HepG2 (cell line): ENCODE results near the gene IL22. TPM values are rescaled to one million over a fixed set of nuclear protein-coding genes. Genes with fewer than 3 reads are reported as not detected.

Experiments used
- ATAC-seq: fragments of 200-7000 bp; cut with Tn5 transposase; 3 replicates; pipeline ENCODE4 v1.9.1; 2020; ENCODE audit warnings: mild to moderate bottlenecking, moderate library complexity
- BruUV-seq: library from RNA; stranded (reverse); fragments of 400-500 nt; replicated peaks from 2 replicates; lab custom pipeline; 2021; lab: Mats Ljungman, UMichigan
- CTCF ChIA-PET: fragments of 300-600 bp; formaldehyde crosslinking; extraction: SDS; loops from one replicate; lab custom pipeline; 2021; ENCODE audit warnings: low total read pairs, inconsistent platforms, low intra/inter-chr PET ratio; lab: Yijun Ruan, JAX
- POLR2A ChIA-PET: fragments of 350-600 bp; sonication (Branson Sonifier 250); formaldehyde crosslinking; loops from one replicate; lab custom pipeline; 2020; ENCODE audit warnings: antibody characterized with exemption, inconsistent platforms; lab: Yijun Ruan, JAX
- DNase-seq: peaks from one replicate; pipeline ENCODE4 v3.0.0-alpha.2; 2015; ENCODE audit warnings: low spot score
- FAIRE-seq: peaks from 3 replicates; lab custom pipeline; 2011; peaks lifted over from hg19 to GRCh38; lab: Jason Lieb, UNC
- H2AFZ ChIP-seq: one replicate; pipeline ENCODE4 v1.6.1; 2011; ENCODE audit warnings: low read length, inconsistent platforms
- H3K27ac ChIP-seq: fragments of 300-600 bp; 3 replicates; pipeline ENCODE4 v1.8.0; 2011; ENCODE audit warnings: mixed run types, mild to moderate bottlenecking, mixed read lengths, low read length, inconsistent platforms; ENCODE audit not compliant: insufficient read depth; ENCODE audit errors: extremely low read length
- H3K27me3 ChIP-seq, 2 experiments: fragments of 200-600 bp in 1 of 2; 2 replicates in 1 of 2; 3 replicates in 1 of 2; pipeline versions ENCODE4 v1.6.0 to v1.8.0; 2011; ENCODE audit warnings: low read length in 2 of 2, mild to moderate bottlenecking in 2 of 2, moderate library complexity in 2 of 2, inconsistent platforms in 1 of 2; ENCODE audit not compliant: insufficient read depth in 2 of 2, control insufficient read depth in 1 of 2
- H3K36me3 ChIP-seq, 2 experiments: fragments of 200-600 bp in 1 of 2; replicated peaks in 1 of 2; 2 replicates in 1 of 2; 3 replicates in 1 of 2; pipeline versions ENCODE4 v1.5.1 to v1.8.0; 2011; ENCODE audit warnings: low read length in 2 of 2, inconsistent platforms in 1 of 2; ENCODE audit not compliant: insufficient read depth in 2 of 2, control insufficient read depth in 1 of 2
- H3K4me1 ChIP-seq: 2 replicates; pipeline ENCODE4 v1.5.1; 2012; ENCODE audit warnings: low read length, inconsistent platforms; ENCODE audit not compliant: insufficient read depth
- H3K4me2 ChIP-seq: 2 replicates; pipeline ENCODE4 v1.6.0; 2011; ENCODE audit warnings: low read depth, low read length, inconsistent platforms
- H3K4me3 ChIP-seq, 3 experiments: fragments of 200-600 bp in 1 of 3; sonication (generic), shearing (Covaris generic) in 1 of 3; replicated peaks in 1 of 3; 2 replicates each; pipeline ENCODE4 v1.5.1; 2011 to 2016; ENCODE audit warnings: low read length in 3 of 3, inconsistent platforms in 2 of 3, low read depth in 2 of 3, mild to moderate bottlenecking in 2 of 3, control low read depth in 1 of 3, mixed read lengths in 1 of 3; ENCODE audit not compliant: insufficient read depth in 1 of 3
- H3K79me2 ChIP-seq: one replicate; pipeline ENCODE4 v1.6.1; 2011; ENCODE audit warnings: low read length, inconsistent platforms; ENCODE audit not compliant: insufficient read depth
- H3K9ac ChIP-seq: 2 replicates; pipeline ENCODE4 v1.6.0; 2011; ENCODE audit warnings: mild to moderate bottlenecking, low read depth, low read length, inconsistent platforms; ENCODE audit not compliant: insufficient read depth
- H3K9me3 ChIP-seq: 2 replicates; pipeline ENCODE4 v1.5.1; 2012; ENCODE audit warnings: mild to moderate bottlenecking, low read length
- H4K20me1 ChIP-seq: 2 replicates; pipeline ENCODE4 v1.6.0; 2011; ENCODE audit warnings: inconsistent platforms, mild to moderate bottlenecking, low read length, moderate library complexity; ENCODE audit not compliant: insufficient read depth
- CHD2 ChIP-seq: IDR thresholded peaks from 2 replicates; pipeline ENCODE4 v1.6.1; 2011; ENCODE audit warnings: low read depth, low read length, improper control_type of control experiment
- EEA1 ChIP-seq: sonication (generic); formaldehyde crosslinking; IDR thresholded peaks from 2 replicates; pipeline ENCODE4 v1.5.1; 2020; ENCODE audit warnings: mild to moderate bottlenecking, missing genetic modification reagents, borderline replicate concordance
- HES4 ChIP-seq: sonication (generic); formaldehyde crosslinking; IDR thresholded peaks from 2 replicates; pipeline ENCODE4 v1.9.0; 2021; ENCODE audit warnings: mild to moderate bottlenecking, missing genetic modification reagents, borderline replicate concordance
- HIVEP1 ChIP-seq: sonication (generic); formaldehyde crosslinking; IDR thresholded peaks from 2 replicates; pipeline ENCODE4 v1.4.0; 2020; ENCODE audit warnings: mild to moderate bottlenecking, missing genetic modification reagents
- MXD1 ChIP-seq: sonication (generic); formaldehyde crosslinking; IDR thresholded peaks from 2 replicates; pipeline ENCODE4 v1.4.0; 2020; ENCODE audit warnings: mild to moderate bottlenecking, missing genetic modification reagents
- POLR2AphosphoS5 ChIP-seq: IDR thresholded peaks from 2 replicates; pipeline ENCODE4 v1.6.1; 2012; ENCODE audit warnings: low read depth, low read length
- SCMH1 ChIP-seq: sonication (generic); formaldehyde crosslinking; IDR thresholded peaks from 2 replicates; pipeline ENCODE4 v1.9.0; 2021; ENCODE audit warnings: missing genetic modification reagents, mild to moderate bottlenecking, borderline replicate concordance
- TCF12 ChIP-seq, 2 experiments: fragments of 450-650 bp in 1 of 2; sonication (generic) in 1 of 2; formaldehyde crosslinking in 1 of 2; IDR thresholded peaks; 2 replicates each; pipeline versions ENCODE4 v1.6.1 to v1.8.0; 2017 to 2022; ENCODE audit warnings: antibody characterized with exemption in 1 of 2, mild to moderate bottlenecking in 1 of 2, missing genetic modification reagents in 1 of 2, moderate library complexity in 1 of 2
- ZNF180 ChIP-seq: sonication (generic); formaldehyde crosslinking; IDR thresholded peaks from 2 replicates; pipeline ENCODE4 v1.4.0; 2020; ENCODE audit warnings: low read depth, missing genetic modification reagents, borderline replicate concordance
- ZNF256 ChIP-seq: sonication (generic); formaldehyde crosslinking; conservative IDR thresholded peaks from 2 replicates; pipeline ENCODE4 v1.4.0; 2020; ENCODE audit warnings: missing genetic modification reagents
- ZNF703 ChIP-seq: sonication (generic); formaldehyde crosslinking; IDR thresholded peaks from 2 replicates; pipeline ENCODE4 v1.5.1; 2020; ENCODE audit warnings: missing genetic modification reagents, mild to moderate bottlenecking, moderate library complexity, borderline replicate concordance
- in situ Hi-C: cut with HindIII; loops from 2 replicates; pipeline ENCODE4 v1.10.0; 2017; ENCODE audit warnings: low pct_unique_long_range_greater_than_20kb; ENCODE audit not compliant: extremely low pct_ligation_motif_present
- intact Hi-C: fragments of 100-400 bp; cut with micrococcal nuclease; formaldehyde crosslinking; loops from one replicate; pipeline ENCODE4 v1.10.0; 2022; ENCODE audit not compliant: unreplicated experiment
- polyA plus RNA-seq, 8 experiments: library from polyadenylated mRNA; depleted of rRNA in 3 of 8; stranded (reverse) in 7 of 8; unstranded in 1 of 8; fragments of >200 nt; fragmentation: Illumina TruSeq in 4 of 8; extraction: Trizol in 4 of 8; gene quantifications; 2 replicates each; pipeline versions ENCODE4 v1.2.1 to v1.2.3, GENCODE V29; 2011 to 2016; ENCODE audit warnings: low read depth in 4 of 8, missing spikeins in 1 of 8, mixed read lengths in 1 of 8; ENCODE audit not compliant: insufficient read depth in 1 of 8
- total RNA-seq, 5 experiments: library from RNA; depleted of rRNA; stranded (reverse); fragments of >200 nt; fragmentation: Illumina TruSeq; extraction: Trizol; gene quantifications; 2 replicates each; pipeline ENCODE4 v1.2.3, GENCODE V29; 2016; ENCODE audit warnings: low read depth in 1 of 5
- TF ChIP-seq, protein P1 (sequence below): sonication (generic); formaldehyde crosslinking; IDR thresholded peaks from 2 replicates; pipeline ENCODE4 v1.4.0; 2020; ENCODE audit warnings: missing genetic modification reagents
- TF ChIP-seq, protein P2 (sequence below): sonication (generic); formaldehyde crosslinking; IDR thresholded peaks from 2 replicates; pipeline ENCODE4 v1.4.0; 2020; ENCODE audit warnings: mild to moderate bottlenecking, missing genetic modification reagents

Gene IL22
- total and polyA plus RNA-seq, 2 of the 13 experiments (the other 11 are each of a cell fraction or from before 2014, with no cell fraction given) = not detected

- Histone ChIP-seq H3K27ac (no peak overlapping the region), H3K79me2 (no peaks in the 10 kb centered on the region), H2AFZ (no peak overlapping the region), H3K9ac (no peak overlapping the region), H4K20me1 (no peaks in the 10 kb centered on the region), H3K4me2 (no peak overlapping the region), H3K9me3 (no peaks in the 10 kb centered on the region), H3K4me3 (no peak overlapping the region), H3K36me3 (no peaks in the 10 kb centered on the region), H3K4me1 (no peaks in the 10 kb centered on the region), H3K27me3 (no peaks in the 10 kb centered on the region; a peak in 1 of 5 replicates)
- in situ Hi-C loops (no loop called here), intact Hi-C loops (no loop called here)
- ATAC-seq (no peak), FAIRE-seq (no peak), DNase-seq (no peak)
- BruUV-seq = no TSS peak
- ChIA-PET POLR2A (no interaction called here), CTCF (no interaction called here)
- TF ChIP-seq HIVEP1 (CRISPR knock-in tag) = no peak
- no peak for TF ChIP-seq TCF12 (IDR thresholded peaks at IDR 0.05)
- TF ChIP-seq TCF12 (CRISPR knock-in tag; IDR thresholded peaks at IDR 0.05) = no peak
- no peak for TF ChIP-seq ZNF180 (CRISPR knock-in tag)
- TF ChIP-seq POLR2AphosphoS5 = no peak
- TF ChIP-seq ZNF703 (CRISPR knock-in tag) = no peak
- no peak for TF ChIP-seq SCMH1 (CRISPR knock-in tag)
- TF ChIP-seq, protein P1, sequence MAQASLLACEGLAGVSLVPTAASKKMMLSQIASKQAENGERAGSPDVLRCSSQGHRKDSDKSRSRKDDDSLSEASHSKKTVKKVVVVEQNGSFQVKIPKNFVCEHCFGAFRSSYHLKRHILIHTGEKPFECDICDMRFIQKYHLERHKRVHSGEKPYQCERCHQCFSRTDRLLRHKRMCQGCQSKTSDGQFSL (CRISPR knock-in tag) = no peak
- TF ChIP-seq MXD1 (CRISPR knock-in tag) = no peak
- no peak for TF ChIP-seq CHD2
- TF ChIP-seq EEA1 (CRISPR knock-in tag) = no peak
- TF ChIP-seq, protein P2, sequence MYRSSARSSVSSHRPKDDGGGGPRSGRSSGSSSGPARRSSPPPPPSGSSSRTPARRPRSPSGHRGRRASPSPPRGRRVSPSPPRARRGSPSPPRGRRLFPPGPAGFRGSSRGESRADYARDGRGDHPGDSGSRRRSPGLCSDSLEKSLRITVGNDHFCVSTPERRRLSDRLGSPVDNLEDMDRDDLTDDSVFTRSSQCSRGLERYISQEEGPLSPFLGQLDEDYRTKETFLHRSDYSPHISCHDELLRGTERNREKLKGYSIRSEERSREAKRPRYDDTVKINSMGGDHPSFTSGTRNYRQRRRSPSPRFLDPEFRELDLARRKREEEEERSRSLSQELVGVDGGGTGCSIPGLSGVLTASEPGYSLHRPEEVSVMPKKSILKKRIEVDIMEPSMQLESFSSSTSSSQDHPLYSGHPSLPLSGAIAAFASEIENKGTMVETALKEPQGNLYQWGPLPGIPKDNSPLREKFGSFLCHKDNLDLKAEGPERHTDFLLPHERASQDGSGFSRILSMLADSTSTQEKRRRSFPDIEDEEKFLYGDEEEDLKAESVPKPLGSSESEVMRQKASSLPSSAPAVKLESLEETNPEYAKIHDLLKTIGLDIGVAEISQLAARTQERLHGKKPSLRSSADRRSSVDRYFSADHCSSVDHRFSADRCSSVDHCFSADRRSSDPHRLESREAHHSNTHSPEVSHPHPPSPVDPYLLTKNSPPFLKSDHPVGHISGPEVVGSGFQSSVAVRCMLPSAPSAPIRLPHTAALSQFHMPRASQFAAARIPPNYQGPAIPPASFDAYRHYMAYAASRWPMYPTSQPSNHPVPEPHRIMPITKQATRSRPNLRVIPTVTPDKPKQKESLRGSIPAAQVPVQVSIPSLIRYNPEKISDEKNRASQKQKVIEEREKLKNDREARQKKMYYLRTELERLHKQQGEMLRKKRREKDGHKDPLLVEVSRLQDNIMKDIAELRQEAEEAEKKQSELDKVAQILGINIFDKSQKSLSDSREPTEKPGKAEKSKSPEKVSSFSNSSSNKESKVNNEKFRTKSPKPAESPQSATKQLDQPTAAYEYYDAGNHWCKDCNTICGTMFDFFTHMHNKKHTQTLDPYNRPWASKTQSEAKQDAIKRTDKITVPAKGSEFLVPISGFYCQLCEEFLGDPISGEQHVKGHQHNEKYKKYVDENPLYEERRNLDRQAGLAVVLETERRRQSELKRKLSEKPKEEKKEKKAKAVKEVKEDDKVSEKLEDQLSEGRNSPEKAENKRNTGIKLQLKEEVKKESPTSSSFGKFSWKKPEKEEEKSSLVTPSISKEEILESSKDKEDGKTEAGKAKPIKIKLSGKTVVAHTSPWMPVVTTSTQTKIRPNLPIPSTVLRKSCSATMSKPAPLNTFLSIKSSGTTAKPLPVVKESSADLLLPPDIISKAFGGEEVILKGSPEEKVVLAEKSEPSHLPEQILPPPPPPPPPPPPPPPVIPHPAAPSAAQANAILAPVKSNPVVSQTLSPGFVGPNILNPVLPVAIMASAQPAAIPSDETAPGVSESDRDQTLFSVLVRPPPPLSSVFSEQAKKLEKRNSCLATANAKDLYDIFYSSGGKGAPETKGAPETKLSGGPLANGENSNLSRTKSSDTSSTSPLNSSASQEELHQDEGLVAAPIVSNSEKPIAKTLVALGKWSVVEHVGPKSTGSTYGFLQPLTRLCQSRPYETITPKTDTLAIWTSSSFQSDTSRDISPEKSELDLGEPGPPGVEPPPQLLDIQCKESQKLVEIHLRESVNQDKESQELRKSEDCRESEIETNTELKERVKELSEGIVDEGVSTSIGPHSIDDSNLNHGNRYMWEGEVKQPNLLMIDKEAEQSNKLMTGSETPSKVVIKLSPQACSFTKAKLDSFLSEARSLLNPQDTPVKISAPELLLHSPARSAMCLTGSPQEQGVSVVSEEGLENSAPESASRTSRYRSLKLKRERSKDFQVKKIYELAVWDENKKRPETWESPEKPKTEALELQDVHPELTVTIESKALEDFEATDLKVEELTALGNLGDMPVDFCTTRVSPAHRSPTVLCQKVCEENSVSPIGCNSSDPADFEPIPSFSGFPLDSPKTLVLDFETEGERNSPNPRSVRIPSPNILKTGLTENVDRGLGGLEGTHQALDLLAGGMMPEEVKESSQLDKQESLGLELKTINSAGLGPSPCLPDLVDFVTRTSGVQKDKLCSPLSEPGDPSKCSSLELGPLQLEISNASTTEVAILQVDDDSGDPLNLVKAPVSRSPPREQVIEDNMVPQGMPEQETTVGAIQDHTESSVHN = no peak
- no peak for TF ChIP-seq HES4
- TF ChIP-seq ZNF256 (CRISPR knock-in tag) = no peak
- TF ChIP-seq, all 625 proteins: peak for 0
Measured at GRCh38 chr12:68207276-68207675, 46.1 kb downstream of the IL22 start.
